ENCODE data around the gene TMPRSS9.

Gene TMPRSS9

GRCh38 chr19:2324220-2324948, 35.7 kb upstream of the TMPRSS9 start:
- no peak for TF ChIP-seq CTCF (conservative IDR thresholded peaks at IDR 0.05; ENCODE audit: low read length)
- DNase-seq (ENCODE audit: low read depth) = no peak
- H3K4me3 ChIP-seq (ENCODE audit: low read length) = no peak overlapping the region

GRCh38 chr19:2325281-2326046, 34.6 kb upstream of the TMPRSS9 start:
- no peak for TF ChIP-seq CTCF (conservative IDR thresholded peaks at IDR 0.05; ENCODE audit: low read length)
- DNase-seq (ENCODE audit: low read depth) = no peak
- H3K4me3 ChIP-seq (ENCODE audit: low read length) = no peak overlapping the region

- no peak overlapping the region for H3K4me3 ChIP-seq (ENCODE audit: low read length)
- no peak for DNase-seq (ENCODE audit: low read depth)
- TF ChIP-seq CTCF (conservative IDR thresholded peaks at IDR 0.05; ENCODE audit: low read length) = no peak
These were observed 33.2 kb upstream of the TMPRSS9 start for GRCh38 chr19:2326699-2327360.

- peak; percentile 78 for DNase-seq (ENCODE audit: low read depth)
- H3K4me3 ChIP-seq (ENCODE audit: low read length) = peak overlapping the region; percentile 95
- TF ChIP-seq CTCF (conservative IDR thresholded peaks at IDR 0.05; ENCODE audit: low read length) = no peak
These were observed 32.2 kb upstream of the TMPRSS9 start for GRCh38 chr19:2327773-2328400.

GRCh38 chr19:2328401-2329148, 31.5 kb upstream of the TMPRSS9 start, which contains the start of the genes LSM7 and SPPL2B:
TSS of gene LSM7 (minus strand) at chr19:2328586. CDS start at chr19:2328566, 20 bp downstream.
TSS of gene SPPL2B (plus strand) at chr19:2328684. CDS start at chr19:2328710, 26 bp downstream.
- TF ChIP-seq CTCF (conservative IDR thresholded peaks at IDR 0.05; ENCODE audit: low read length) = no peak
- peak; percentile 84 for DNase-seq (ENCODE audit: low read depth)

GRCh38 chr19:2329149-2329478, 31.0 kb upstream of the TMPRSS9 start:
- peak overlapping the region; percentile 95 for H3K4me3 ChIP-seq (ENCODE audit: low read length)
- DNase-seq (ENCODE audit: low read depth) = no peak
- no peak for TF ChIP-seq CTCF (conservative IDR thresholded peaks at IDR 0.05; ENCODE audit: low read length)

More at GRCh38 chr19:2328401-2329148, 31.5 kb upstream of the TMPRSS9 start, which contains the start of the genes LSM7 and SPPL2B:
- peak within 1 kb of the TSS; percentile 95 for H3K4me3 ChIP-seq (ENCODE audit: low read length)
